Type B pancreatic cell (in vitro differentiated cells): ENCODE measurements around the gene MAPRE2. TPM values are rescaled to one million over a fixed set of nuclear protein-coding genes. Genes with fewer than 3 reads are reported as not detected.
"Not testable (repeated sequence)": the region's sequence is repeated elsewhere in the genome, so short reads cannot be mapped to it uniquely, and the experiment has no call there.

Experiments
- DNase-seq: peaks from one replicate; pipeline ENCODE4 v3.0.0; 2021; ENCODE audit warnings: mixed read lengths; ENCODE audit not compliant: unreplicated experiment; ENCODE audit errors: extremely low spot score
- H3K27ac Mint-ChIP-seq: 2 replicates; pipeline ENCODE4 v1.8.0; 2021; ENCODE audit warnings: mild to moderate bottlenecking, mixed read lengths
- H3K27me3 Mint-ChIP-seq: 2 replicates; pipeline ENCODE4 v1.8.0; 2021; ENCODE audit warnings: mixed read lengths
- H3K36me3 Mint-ChIP-seq: 2 replicates; pipeline ENCODE4 v1.8.0; 2021; ENCODE audit warnings: mixed read lengths
- H3K4me1 Mint-ChIP-seq: one replicate; pipeline ENCODE4 v1.8.0; 2021; ENCODE audit warnings: mixed read lengths; ENCODE audit not compliant: unreplicated experiment
- H3K4me3 Mint-ChIP-seq: 2 replicates; pipeline ENCODE4 v1.8.0; 2021; ENCODE audit warnings: mild to moderate bottlenecking, mixed read lengths
- H3K9me3 Mint-ChIP-seq: 2 replicates; pipeline ENCODE4 v1.8.0; 2021; ENCODE audit warnings: mixed read lengths
- CTCF ChIP-seq: fragments of 200-600 bp; sonication (generic); conservative IDR thresholded peaks from 2 replicates; pipeline ENCODE4 v1.5.0; 2021; ENCODE audit warnings: antibody characterized with exemption, mild to moderate bottlenecking
- total RNA-seq: library from RNA; stranded (reverse); gene quantifications from 2 replicates; pipeline ENCODE4 v1.2.1, GENCODE V29; 2021; ENCODE audit warnings: low replicate concordance

The MAPRE2 gene
- total RNA-seq, 1 donor from 2014 or later = 28.0 TPM

- no peak for TF ChIP-seq CTCF
- H3K36me3 Mint-ChIP-seq = peaks cover 14% of the 10 kb centered on the region
- no peak overlapping the region for H3K27ac Mint-ChIP-seq
- H3K27me3 Mint-ChIP-seq = no peaks in the 10 kb centered on the region
- no peaks in the 10 kb centered on the region for H3K4me1 Mint-ChIP-seq
- H3K4me3 Mint-ChIP-seq = no peak overlapping the region
- no peak for DNase-seq
- H3K9me3 Mint-ChIP-seq = peaks cover 6% of the 10 kb centered on the region
Measured at GRCh38 chr18:35107216-35107615, 66.0 kb downstream of the MAPRE2 start.

GRCh38 chr18:35108088-35108487 lies 66.9 kb downstream of the MAPRE2 start:
- not testable (repeated sequence) for H3K4me1 Mint-ChIP-seq, H3K27ac Mint-ChIP-seq, H3K27me3 Mint-ChIP-seq, DNase-seq, H3K9me3 Mint-ChIP-seq, H3K4me3 Mint-ChIP-seq
- peaks cover 14% of the 10 kb centered on the region for H3K36me3 Mint-ChIP-seq

- Mint-ChIP-seq H3K9me3 (peaks cover 6% of the 10 kb centered on the region), H3K4me3 (no peak overlapping the region), H3K36me3 (peaks cover 14% of the 10 kb centered on the region), H3K4me1 (no peaks in the 10 kb centered on the region), H3K27ac (no peak overlapping the region), H3K27me3 (no peaks in the 10 kb centered on the region)
- no peak for TF ChIP-seq CTCF
- DNase-seq = no peak
Measured at GRCh38 chr18:35110059-35110458, 68.8 kb downstream of the MAPRE2 start.

- no peak for DNase-seq
- H3K4me1 Mint-ChIP-seq = no peaks in the 10 kb centered on the region
- TF ChIP-seq CTCF = no peak
- peaks cover 19% of the 10 kb centered on the region for H3K36me3 Mint-ChIP-seq
- no peak overlapping the region for H3K4me3 Mint-ChIP-seq
- peaks cover 6% of the 10 kb centered on the region for H3K9me3 Mint-ChIP-seq
- H3K27ac Mint-ChIP-seq = no peak overlapping the region
- no peaks in the 10 kb centered on the region for H3K27me3 Mint-ChIP-seq
Measured at GRCh38 chr18:35110554-35111485, 69.6 kb downstream of the MAPRE2 start.

- Mint-ChIP-seq H3K27me3 (no peaks in the 10 kb centered on the region), H3K27ac (no peak overlapping the region), H3K4me3 (no peak overlapping the region), H3K9me3 (peaks cover 6% of the 10 kb centered on the region), H3K36me3 (peaks cover 17% of the 10 kb centered on the region), H3K4me1 (peaks cover 11% of the 10 kb centered on the region)
- TF ChIP-seq CTCF = no peak
- DNase-seq = no peak
Measured at GRCh38 chr18:35112696-35113095, 71.5 kb downstream of the MAPRE2 start.

- Mint-ChIP-seq H3K27ac (no peak overlapping the region), H3K4me1 (peaks cover 27% of the 10 kb centered on the region), H3K9me3 (peaks cover 6% of the 10 kb centered on the region), H3K27me3 (no peaks in the 10 kb centered on the region), H3K4me3 (no peak overlapping the region), H3K36me3 (peaks cover 12% of the 10 kb centered on the region)
- no peak for TF ChIP-seq CTCF
- DNase-seq = no peak
Measured at GRCh38 chr18:35114305-35114704, 73.1 kb downstream of the MAPRE2 start.
